Measurements from ENCODE around the gene TBX3. TPM values are rescaled to one million over a fixed set of nuclear protein-coding genes. Genes with fewer than 3 reads are reported as not detected.

TBX3 gene
- total RNA-seq, 3 donors from 2014 or later = 8.1 to 13.9 (median 10.8) TPM

DNA sequence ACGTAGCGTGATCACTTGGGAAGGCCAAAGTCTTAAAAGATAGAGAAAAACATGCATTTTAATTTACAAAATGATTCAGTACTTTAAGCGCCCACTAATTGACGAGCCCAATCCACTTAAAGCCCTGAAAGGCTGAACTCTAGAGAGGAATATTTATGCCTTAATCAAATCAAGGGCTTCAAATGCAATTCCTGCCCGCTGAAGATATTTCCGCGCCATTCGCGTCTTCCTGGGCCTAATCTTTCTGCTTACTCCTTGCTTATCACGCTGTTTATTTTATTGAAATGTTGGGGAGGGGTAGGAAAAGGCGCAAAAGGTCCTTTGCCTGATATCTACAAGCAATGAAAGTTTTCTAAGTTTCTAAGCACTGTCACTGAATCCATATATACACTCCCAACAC lies 4.0 kb downstream of the TBX3 start:
- no peaks in the 10 kb centered on the region for H3K9me3 ChIP-seq
- no peak overlapping the region for H3K4me3 ChIP-seq
- intact Hi-C loops (cut with DNase I, micrococcal nuclease) = no loop called here
- ATAC-seq (no peak), DNase-seq (no peak)
- no peaks in the 10 kb centered on the region for H3K36me3 ChIP-seq (ENCODE audit: low read depth)
- peaks cover 2% of the 10 kb centered on the region for H3K4me1 ChIP-seq (ENCODE audit: low read depth)
- TF ChIP-seq CTCF (IDR thresholded peaks at IDR 0.05) = no peak

DNA sequence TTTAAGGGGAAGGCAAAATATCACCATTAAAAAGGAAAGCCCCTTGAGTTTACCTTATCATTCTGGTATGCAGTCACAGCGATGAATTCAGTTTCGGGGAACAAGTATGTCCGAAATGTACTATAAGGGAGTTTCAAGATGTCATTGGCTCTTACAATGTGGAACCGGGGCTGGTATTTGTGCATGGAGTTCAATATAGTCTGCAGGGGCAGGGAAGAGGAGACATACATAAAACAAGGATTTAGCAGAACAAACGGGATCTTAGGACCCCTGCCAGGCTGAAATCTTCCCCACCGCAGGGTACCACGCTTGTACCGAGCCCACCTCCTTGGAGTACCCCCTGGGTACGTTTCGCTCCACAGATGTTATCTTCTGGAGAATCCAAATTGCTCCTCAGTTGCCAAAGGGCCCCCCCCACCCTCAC lies 4.5 kb downstream of the TBX3 start:
- no peak for ATAC-seq
- intact Hi-C loops (cut with DNase I, micrococcal nuclease) = no loop called here
- no peak for DNase-seq
- Histone ChIP-seq H3K36me3 (ENCODE audit: low read depth) (no peaks in the 10 kb centered on the region), H3K9me3 (no peaks in the 10 kb centered on the region), H3K4me3 (no peak overlapping the region), H3K4me1 (ENCODE audit: low read depth) (peaks cover 2% of the 10 kb centered on the region)
- TF ChIP-seq CTCF (IDR thresholded peaks at IDR 0.05) = no peak

- no peaks in the 10 kb centered on the region for H3K4me1 ChIP-seq (ENCODE audit: low read depth)
- ATAC-seq = no peak
- no peak for TF ChIP-seq CTCF (IDR thresholded peaks at IDR 0.05)
- no peak for DNase-seq
- no peaks in the 10 kb centered on the region for H3K9me3 ChIP-seq
- intact Hi-C loops (cut with DNase I, micrococcal nuclease) = no loop called here
- H3K4me3 ChIP-seq = no peak overlapping the region
- no peaks in the 10 kb centered on the region for H3K36me3 ChIP-seq (ENCODE audit: low read depth)
These were observed 5.3 kb downstream of the TBX3 start for GRCh38 chr12:114678718-114679117.

GRCh38 chr12:114678028-114678427 lies 5.9 kb downstream of the TBX3 start:
- ATAC-seq = no peak
- H3K4me1 ChIP-seq (ENCODE audit: low read depth) = no peaks in the 10 kb centered on the region
- intact Hi-C loops (cut with DNase I, micrococcal nuclease) = no loop called here
- no peaks in the 10 kb centered on the region for H3K36me3 ChIP-seq (ENCODE audit: low read depth)
- TF ChIP-seq CTCF (IDR thresholded peaks at IDR 0.05) = no peak
- H3K9me3 ChIP-seq = no peaks in the 10 kb centered on the region
- H3K4me3 ChIP-seq = no peak overlapping the region
- DNase-seq = no peak

GRCh38 chr12:114676142-114676741 lies 7.7 kb downstream of the TBX3 start:
- no peaks in the 10 kb centered on the region for H3K4me1 ChIP-seq (ENCODE audit: low read depth)
- no peaks in the 10 kb centered on the region for H3K9me3 ChIP-seq
- no peaks in the 10 kb centered on the region for H3K36me3 ChIP-seq (ENCODE audit: low read depth)
- TF ChIP-seq CTCF (IDR thresholded peaks at IDR 0.05) = no peak
- H3K4me3 ChIP-seq = no peak overlapping the region
- DNase-seq = no peak
- no peak for ATAC-seq
- intact Hi-C loops (cut with DNase I, micrococcal nuclease) = no loop called here

Measured in mucosa of descending colon (tissue), 3 donors.